PC-3 (cell line): ENCODE measurements around the gene CASP8AP2.

Experiments used
- CTCF ChIP-seq: fragments of 300-600 bp; sonication (generic); conservative IDR thresholded peaks from 2 replicates; pipeline ENCODE4 v1.5.1; 2017; ENCODE audit warnings: antibody characterized with exemption, low read depth, mild to moderate bottlenecking, low read length
- EZH2 ChIP-seq: fragments of 300-600 bp; sonication (generic); IDR thresholded peaks from one replicate; pipeline ENCODE4 v1.6.1; 2017; ENCODE audit warnings: antibody characterized with exemption, mild to moderate bottlenecking, low read length; ENCODE audit not compliant: unreplicated experiment
- EZH2phosphoT487 ChIP-seq: fragments of 300-600 bp; sonication (generic); IDR thresholded peaks from 2 replicates; pipeline ENCODE4 v1.6.1; 2018; ENCODE audit warnings: mild to moderate bottlenecking, antibody characterized with exemption, low read length, borderline replicate concordance

DNA sequence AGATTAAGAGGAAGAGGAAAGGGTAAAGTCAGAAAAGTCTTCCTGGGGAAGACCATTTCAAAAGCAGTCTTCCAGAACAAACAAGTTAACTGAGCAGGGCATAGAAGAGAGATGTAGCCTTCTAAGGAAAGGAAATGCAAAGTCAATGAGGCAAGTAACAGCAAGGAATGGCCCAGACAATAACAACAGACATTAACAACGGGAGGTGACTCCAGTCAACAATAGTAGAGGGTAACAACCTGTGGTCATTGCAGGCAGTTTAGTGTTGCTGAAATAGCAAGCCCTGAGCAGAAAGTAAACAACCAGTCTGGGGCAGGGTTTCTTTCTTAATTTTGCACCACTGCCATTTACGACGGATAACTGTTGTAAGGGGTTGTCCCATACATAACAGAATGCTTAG lies 12.2 kb upstream of the CASP8AP2 start:
- no peak for TF ChIP-seq CTCF
- no peak for TF ChIP-seq EZH2
- no peak for TF ChIP-seq EZH2phosphoT487
